Activated naive CD8-positive, alpha-beta T cell (primary cell): ENCODE results near the gene TMEM121B.

Experiments
- H3K27ac Mint-ChIP-seq: one replicate; pipeline ENCODE4 v1.8.0; 2021; ENCODE audit warnings: mixed read lengths
- H3K27me3 Mint-ChIP-seq: one replicate; pipeline ENCODE4 v1.8.0; 2021; ENCODE audit warnings: mixed read lengths
- H3K36me3 Mint-ChIP-seq: one replicate; pipeline ENCODE4 v1.8.0; 2021; ENCODE audit warnings: mixed read lengths
- H3K4me1 Mint-ChIP-seq: one replicate; pipeline ENCODE4 v1.8.0; 2021; ENCODE audit warnings: low read depth, mixed read lengths
- H3K4me3 Mint-ChIP-seq: one replicate; pipeline ENCODE4 v1.8.0; 2021; ENCODE audit warnings: mild to moderate bottlenecking, mixed read lengths
- H3K9me3 Mint-ChIP-seq: one replicate; pipeline ENCODE4 v1.8.0; 2021; ENCODE audit warnings: low read depth, mixed read lengths

The TMEM121B gene

DNA sequence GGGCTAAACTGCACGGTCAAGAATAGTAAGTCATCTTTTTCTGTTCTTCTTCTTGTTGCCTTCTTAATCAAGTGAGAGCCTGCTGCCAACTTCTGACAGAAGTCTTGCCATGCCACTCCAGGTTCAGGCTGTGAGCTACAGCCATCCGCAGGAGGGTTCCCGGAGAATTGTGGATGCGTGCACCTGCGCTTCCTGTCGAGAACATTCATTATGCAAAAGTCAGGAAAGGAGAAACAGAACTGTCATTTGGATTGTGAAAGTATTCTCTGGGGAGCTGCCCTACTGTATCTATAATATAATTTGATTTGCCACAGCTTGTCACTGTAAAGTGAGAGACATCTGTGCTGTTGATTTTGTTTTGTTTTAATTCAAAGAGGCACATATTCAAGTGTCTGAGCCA, 24.1 kb downstream of the TMEM121B start:
- peaks cover 11% of the 10 kb centered on the region for H3K36me3 Mint-ChIP-seq
- peak overlapping the region; percentile 78 for H3K27ac Mint-ChIP-seq
- H3K9me3 Mint-ChIP-seq, result no peaks in the 10 kb centered on the region
- H3K27me3 Mint-ChIP-seq, result no peaks in the 10 kb centered on the region
- peak overlapping the region; percentile 51 for H3K4me3 Mint-ChIP-seq
- peaks cover 92% of the 10 kb centered on the region for H3K4me1 Mint-ChIP-seq

DNA sequence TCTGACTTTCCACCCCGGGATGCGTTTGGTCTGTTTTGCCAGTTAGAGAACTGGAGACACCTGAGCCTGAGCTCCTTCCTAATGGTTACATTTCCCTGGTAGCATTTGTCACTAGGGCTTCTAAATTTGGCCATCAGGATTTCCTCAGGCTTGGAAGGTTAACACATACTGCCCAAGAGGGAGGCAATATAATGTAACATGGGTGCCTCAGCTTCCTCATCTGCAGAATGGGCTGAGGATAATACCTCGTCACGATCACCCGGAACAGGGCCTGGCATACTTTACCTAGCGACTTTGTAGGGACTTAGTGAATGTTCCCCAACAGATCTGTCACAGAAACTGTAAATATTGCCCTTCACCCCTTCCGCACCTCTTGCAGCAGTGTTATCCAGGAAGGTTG, 25.1 kb downstream of the TMEM121B start:
- H3K9me3 Mint-ChIP-seq, result no peaks in the 10 kb centered on the region
- peaks cover 11% of the 10 kb centered on the region for H3K36me3 Mint-ChIP-seq
- no peak overlapping the region for H3K4me3 Mint-ChIP-seq
- H3K27ac Mint-ChIP-seq, result peak overlapping the region; percentile 46
- no peaks in the 10 kb centered on the region for H3K27me3 Mint-ChIP-seq
- H3K4me1 Mint-ChIP-seq, result peaks cover 90% of the 10 kb centered on the region

DNA sequence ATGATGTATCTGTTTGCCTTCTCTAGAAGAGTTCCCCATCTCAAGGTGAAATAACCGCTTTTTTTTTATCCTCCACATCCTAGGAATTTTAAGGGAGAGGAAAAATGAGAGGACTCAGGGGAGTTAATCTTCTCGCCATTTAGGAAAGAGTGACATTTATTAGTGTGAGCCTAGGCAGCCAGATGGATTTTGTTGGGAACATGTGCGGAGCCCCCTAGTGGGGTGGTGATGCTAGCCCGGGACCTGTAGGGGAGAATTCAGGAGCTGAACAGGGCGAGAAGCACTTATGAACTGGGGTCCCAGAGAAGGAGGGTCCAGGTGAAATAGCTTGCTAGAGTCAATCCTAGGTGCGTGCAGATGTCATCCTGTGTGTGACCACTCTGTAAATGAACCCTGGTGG, 25.6 kb downstream of the TMEM121B start:
- no peak overlapping the region for H3K4me3 Mint-ChIP-seq
- H3K9me3 Mint-ChIP-seq, result no peaks in the 10 kb centered on the region

DNA sequence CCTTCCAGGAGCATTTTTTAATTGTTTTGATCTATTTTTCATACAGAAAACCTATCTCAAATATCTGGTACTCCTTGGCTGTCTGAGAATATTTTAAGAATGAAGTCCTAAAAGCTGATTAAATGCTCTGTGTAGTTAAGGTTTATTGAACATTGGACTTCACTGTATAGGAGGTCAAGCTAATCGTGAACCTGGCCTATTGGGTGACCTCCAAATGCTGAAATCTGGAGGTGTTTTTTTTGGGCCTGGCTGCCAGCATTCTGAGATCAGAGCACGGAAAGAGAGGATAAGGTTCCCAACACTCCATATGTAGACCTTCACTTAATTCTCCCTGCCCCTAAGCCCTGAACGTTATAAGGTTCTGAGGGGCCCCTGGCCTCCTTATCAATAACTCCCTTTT, 28.1 kb downstream of the TMEM121B start:
- H3K4me3 Mint-ChIP-seq, result no peak overlapping the region
- peaks cover 4% of the 10 kb centered on the region for H3K36me3 Mint-ChIP-seq
- H3K27ac Mint-ChIP-seq, result peak overlapping the region; percentile 79
- peaks cover 86% of the 10 kb centered on the region for H3K4me1 Mint-ChIP-seq
- H3K9me3 Mint-ChIP-seq, result no peaks in the 10 kb centered on the region
- no peaks in the 10 kb centered on the region for H3K27me3 Mint-ChIP-seq

More for the DNA sequence above, 25.6 kb downstream of the TMEM121B start:
- Mint-ChIP-seq H3K27ac (peak overlapping the region; percentile 17), H3K4me1 (peaks cover 90% of the 10 kb centered on the region), H3K36me3 (peaks cover 8% of the 10 kb centered on the region), H3K27me3 (no peaks in the 10 kb centered on the region)

DNA sequence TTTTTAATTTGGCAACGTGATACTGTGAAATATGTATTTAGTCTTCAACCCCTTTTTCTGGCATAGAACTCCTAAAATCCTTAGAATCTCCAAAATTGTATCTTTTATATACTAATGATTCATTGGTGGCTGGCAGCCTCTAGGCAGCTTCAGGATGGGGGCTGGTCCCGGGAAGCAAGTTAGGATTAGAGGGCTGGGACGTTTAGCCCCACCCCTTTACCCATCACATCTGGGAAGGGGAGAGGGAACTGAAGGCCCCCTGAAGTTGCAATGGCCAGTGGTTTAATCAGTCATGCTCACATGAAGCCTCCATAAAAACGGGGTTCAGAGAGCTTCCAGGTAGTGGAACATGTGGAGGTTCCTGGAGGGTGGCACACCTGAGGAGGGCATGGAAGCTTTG, 29.3 kb downstream of the TMEM121B start:
- H3K4me3 Mint-ChIP-seq, result peak overlapping the region; percentile 38
- peaks cover 4% of the 10 kb centered on the region for H3K36me3 Mint-ChIP-seq
- no peaks in the 10 kb centered on the region for H3K9me3 Mint-ChIP-seq
- H3K27ac Mint-ChIP-seq, result peak overlapping the region; percentile 79
- peaks cover 86% of the 10 kb centered on the region for H3K4me1 Mint-ChIP-seq
- H3K27me3 Mint-ChIP-seq, result no peaks in the 10 kb centered on the region

DNA sequence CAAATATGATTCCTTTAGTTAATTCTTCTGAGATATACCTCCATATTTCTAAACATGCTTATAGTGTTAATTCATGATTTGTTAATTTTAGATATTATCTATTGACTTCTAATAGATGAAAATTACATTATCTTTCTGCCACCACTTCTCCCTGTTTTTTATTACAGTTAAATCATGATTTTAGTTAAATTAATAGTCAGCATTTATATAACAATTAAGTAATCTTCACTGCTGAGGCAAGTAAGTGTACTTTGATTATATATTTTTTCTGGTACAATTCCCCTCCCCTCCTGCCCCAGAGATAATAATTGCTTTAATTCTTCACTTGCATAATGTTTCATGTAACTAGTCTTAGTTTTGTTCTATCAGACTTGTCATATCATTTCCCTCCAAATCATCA, 30.6 kb downstream of the TMEM121B start:
- Mint-ChIP-seq H3K27me3 (no peaks in the 10 kb centered on the region), H3K9me3 (no peaks in the 10 kb centered on the region), H3K4me3 (no peak overlapping the region), H3K27ac (peak overlapping the region; percentile 6), H3K36me3 (peaks cover 4% of the 10 kb centered on the region), H3K4me1 (peaks cover 85% of the 10 kb centered on the region)

DNA sequence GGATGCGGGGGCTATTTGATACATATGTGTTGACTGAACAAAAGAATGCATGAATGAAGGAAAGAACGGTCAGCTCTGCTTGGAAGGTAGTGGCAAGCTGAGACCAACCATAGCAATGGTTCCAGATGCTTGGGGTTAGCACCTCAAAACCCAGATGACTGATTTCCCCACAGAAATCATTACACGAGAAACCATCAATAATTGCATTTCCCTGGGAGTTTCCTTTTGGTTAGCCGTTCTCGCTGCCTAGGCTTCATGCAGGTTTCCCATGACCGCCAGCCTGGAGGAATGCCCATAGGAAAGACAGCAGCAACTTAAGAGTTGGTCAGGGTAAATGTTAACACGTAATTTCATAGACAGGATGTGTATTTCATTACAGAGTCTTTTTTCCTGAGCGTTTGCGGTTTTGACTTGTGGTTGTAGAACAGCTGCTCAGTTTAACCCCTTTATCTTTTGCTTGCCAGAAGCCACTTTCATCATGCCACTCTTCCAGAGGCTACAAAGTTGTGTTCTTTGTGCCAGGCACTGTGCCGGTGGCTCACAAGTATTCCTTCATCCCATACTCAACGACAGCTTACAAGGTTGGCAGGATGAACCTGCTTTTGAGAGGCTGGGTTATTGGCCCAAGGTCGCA, 33.5 kb downstream of the TMEM121B start:
- Mint-ChIP-seq H3K4me3 (peak overlapping the region; percentile 93), H3K27me3 (no peaks in the 10 kb centered on the region), H3K9me3 (no peaks in the 10 kb centered on the region), H3K27ac (peak overlapping the region; percentile 84), H3K4me1 (peaks cover 63% of the 10 kb centered on the region), H3K36me3 (no peaks in the 10 kb centered on the region)

DNA sequence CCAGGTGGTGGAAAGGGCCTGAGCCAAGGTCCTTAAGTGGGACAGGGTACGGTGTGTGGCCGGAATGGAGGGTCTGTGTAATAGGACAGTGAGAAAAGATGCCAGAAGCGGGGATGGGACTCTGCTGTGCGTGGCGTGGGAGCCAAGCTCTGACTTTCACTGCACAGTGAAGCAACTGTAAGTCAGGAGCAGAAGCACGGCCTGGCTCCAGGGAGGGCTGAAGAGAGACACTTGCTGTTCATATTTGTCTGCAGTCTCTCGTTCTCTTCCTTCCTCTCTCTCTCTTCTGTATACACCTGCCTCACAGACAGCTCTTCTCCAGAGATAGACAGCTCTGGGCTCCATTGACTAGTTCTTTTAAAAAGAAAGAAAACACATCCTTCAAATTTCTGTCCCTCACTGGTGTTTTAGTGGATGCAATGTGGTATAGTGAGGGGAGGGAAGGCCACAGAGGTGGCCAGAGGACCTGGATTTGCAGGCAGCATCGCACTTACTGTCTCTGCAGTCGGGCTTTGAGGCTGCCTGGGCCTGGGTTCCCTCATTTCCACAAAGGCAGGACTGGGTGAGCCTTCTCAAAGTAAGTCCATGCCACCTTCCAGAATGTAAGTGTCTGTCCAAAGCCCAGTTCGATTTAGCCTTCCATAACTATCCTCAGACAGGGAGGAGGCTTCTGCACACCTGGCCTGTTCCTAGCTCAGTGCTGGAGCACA, 34.2 kb downstream of the TMEM121B start:
- no peaks in the 10 kb centered on the region for H3K36me3 Mint-ChIP-seq
- H3K27me3 Mint-ChIP-seq, result no peaks in the 10 kb centered on the region
- H3K4me1 Mint-ChIP-seq, result peaks cover 56% of the 10 kb centered on the region
- H3K9me3 Mint-ChIP-seq, result no peaks in the 10 kb centered on the region
- peak overlapping the region; percentile 93 for H3K4me3 Mint-ChIP-seq
- H3K27ac Mint-ChIP-seq, result peak overlapping the region; percentile 84

DNA sequence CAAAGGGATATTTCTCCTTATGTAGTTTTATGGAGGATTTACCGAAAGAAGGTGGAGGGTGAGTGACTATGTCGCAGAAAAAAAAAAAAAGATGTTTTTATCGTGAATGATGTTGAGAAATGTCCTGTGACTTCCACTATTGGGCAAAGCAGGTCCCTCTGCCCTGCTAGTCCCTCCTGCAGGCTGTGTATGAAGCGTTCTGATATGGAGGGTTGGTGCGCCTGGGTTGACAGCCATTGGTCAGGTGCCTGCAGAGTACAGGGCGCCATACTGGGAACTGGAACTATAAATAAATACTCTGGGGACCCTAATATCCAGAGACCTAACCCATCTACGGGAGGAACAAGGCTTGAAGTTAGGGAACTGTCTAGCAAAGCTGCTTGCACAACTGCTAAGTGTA, 34.9 kb downstream of the TMEM121B start:
- H3K36me3 Mint-ChIP-seq, result no peaks in the 10 kb centered on the region
- H3K27me3 Mint-ChIP-seq, result no peaks in the 10 kb centered on the region
- peak overlapping the region; percentile 91 for H3K27ac Mint-ChIP-seq
- no peaks in the 10 kb centered on the region for H3K9me3 Mint-ChIP-seq
- H3K4me3 Mint-ChIP-seq, result peak overlapping the region; percentile 93
- peaks cover 51% of the 10 kb centered on the region for H3K4me1 Mint-ChIP-seq

DNA sequence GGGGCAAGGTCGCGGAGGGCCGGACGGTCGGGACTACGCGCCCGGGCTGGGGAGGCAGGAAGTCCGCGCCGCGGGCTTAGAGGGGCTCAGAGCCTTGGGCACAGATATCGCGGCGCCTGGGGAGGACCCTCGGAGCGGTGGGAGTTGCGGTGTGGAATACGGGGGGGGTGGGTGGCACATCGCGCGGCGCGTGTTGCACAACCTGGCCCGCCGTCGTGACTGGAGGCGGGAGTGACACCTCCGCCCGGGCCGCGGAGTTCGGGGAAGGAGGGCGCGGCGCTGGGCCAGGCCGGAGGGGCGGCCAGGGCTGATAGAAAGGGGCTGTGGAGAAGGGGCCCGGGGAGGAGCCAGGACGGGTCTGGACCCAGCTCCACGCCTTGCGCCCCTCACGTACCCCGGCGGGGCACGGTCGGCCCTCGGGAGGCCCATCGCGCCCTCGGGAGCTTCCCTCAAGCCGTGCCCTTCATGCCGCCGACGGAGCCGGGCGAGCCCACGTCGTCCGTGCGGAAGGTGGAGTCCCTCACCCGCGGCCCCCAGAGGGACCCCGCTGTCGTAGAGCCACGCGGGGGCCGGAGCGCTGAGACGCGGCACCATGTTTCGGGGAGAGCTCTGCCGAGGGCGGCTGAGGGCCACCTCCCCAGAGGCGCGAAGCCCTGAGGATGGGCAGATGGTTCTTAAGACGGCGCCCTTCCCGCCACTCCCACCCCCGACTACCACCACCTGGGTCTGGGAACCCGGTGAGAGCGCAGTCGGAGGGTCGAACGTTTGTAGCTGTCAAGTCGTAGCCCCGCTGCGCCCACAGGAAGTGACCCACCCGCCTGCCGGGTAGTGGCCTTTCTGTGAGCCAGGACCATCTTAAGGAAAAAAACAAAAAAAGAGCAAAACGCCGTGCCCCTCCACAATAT, 35.6 kb downstream of the TMEM121B start:
- Mint-ChIP-seq H3K27me3 (no peaks in the 10 kb centered on the region), H3K27ac (peak overlapping the region; percentile 91), H3K4me1 (peaks cover 43% of the 10 kb centered on the region), H3K4me3 (peak overlapping the region; percentile 93), H3K9me3 (no peaks in the 10 kb centered on the region), H3K36me3 (no peaks in the 10 kb centered on the region)

DNA sequence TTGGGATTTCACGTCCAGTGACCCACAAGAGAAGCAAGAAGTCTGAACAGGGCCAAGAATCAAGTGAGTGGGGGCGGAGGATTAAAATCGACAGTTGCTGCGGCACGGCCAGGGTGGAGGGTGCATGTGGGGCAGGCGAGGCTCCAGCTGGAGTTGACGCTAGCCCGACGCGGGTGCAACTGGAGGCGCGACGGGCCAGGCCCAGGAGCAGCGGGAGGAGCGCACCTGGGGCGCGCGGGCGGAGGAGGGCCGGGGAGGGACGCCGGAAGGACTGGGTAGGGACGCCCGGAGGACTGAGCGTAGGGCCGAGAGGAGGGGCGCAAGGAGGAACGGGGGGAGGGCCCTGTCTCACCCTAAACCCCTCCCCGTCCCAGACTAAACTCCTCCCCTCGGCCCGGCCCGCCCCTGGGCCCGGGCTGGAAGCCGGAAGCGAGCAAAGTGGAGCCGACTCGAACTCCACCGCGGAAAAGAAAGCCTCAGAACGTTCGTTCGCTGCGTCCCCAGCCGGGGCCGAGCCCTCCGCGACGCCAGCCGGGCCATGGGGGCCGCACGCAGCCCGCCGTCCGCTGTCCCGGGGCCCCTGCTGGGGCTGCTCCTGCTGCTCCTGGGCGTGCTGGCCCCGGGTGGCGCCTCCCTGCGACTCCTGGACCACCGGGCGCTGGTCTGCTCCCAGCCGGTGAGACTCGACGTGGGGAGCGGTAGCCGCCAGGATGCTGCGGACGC, 36.4 kb downstream of the TMEM121B start, which contains the start of gene IL17RA:
IL17RA (plus strand) TSS at position 447 of the 723 bp plus-strand sequence; CDS start at position 539, 92 bp downstream.
- H3K36me3 Mint-ChIP-seq, result no peaks in the 10 kb centered on the region
- no peaks in the 10 kb centered on the region for H3K9me3 Mint-ChIP-seq
- peaks cover 39% of the 10 kb centered on the region for H3K4me1 Mint-ChIP-seq
- H3K4me3 Mint-ChIP-seq, result peak within 1 kb of the TSS; percentile 93
- H3K27me3 Mint-ChIP-seq, result no peaks in the 10 kb centered on the region
- peak within 1 kb of the TSS; percentile 91 for H3K27ac Mint-ChIP-seq

DNA sequence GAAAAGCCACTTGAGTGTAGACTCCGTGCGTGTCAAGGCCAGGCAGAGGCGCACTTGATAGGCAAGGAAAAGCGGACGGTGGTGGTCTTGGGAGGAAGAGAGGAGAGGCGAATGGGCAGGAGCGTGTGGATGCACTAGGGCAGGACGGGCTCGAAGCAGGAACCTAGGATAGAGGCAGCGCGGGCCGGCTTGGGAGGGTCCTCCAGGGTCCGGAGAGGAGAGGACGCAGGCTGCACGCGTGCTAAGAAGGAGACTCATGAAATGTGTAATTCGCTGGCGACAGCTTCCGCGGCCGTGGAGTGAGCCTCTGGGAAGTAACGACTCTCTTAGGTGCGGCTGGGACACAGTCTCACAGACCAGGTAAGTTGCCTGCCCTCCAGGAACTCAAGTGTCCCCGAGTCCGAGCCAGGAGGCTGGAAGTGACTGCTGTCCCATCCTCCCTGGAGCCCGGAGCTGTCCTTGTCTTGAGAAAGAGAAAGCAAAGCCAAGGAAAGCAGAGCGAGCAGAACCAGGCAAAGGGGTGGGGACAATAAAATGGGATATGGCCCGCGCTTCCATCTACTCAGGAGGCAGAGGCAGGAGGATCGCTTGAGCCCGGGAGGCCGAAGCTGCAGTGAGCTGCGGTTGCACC, 37.2 kb downstream of the TMEM121B start:
- H3K9me3 Mint-ChIP-seq, result no peaks in the 10 kb centered on the region
- H3K27me3 Mint-ChIP-seq, result no peaks in the 10 kb centered on the region
- peak overlapping the region; percentile 87 for H3K4me3 Mint-ChIP-seq
- peaks cover 31% of the 10 kb centered on the region for H3K4me1 Mint-ChIP-seq
- peak overlapping the region; percentile 81 for H3K27ac Mint-ChIP-seq
- no peaks in the 10 kb centered on the region for H3K36me3 Mint-ChIP-seq

DNA sequence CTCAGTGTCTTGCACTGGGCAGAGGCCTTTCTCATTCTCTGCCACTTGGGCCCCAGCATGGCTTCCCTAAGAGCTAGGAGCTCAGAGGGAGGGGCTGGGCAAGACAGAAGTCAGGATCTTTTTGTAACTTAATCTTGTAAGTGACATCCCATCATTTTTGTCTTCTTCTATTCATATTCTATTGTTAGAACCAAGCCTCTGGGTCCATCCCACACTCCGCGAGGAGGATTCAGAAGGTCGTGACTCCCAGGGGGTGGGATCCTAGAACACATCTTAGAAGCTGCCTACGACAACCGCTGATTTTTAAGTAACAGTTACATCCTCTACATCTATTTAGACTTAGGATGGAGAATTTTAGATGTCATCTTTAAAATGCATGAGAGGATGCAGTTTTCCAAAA, 37.9 kb downstream of the TMEM121B start:
- Mint-ChIP-seq H3K27me3 (no peaks in the 10 kb centered on the region), H3K27ac (peak overlapping the region; percentile 35), H3K4me1 (peaks cover 28% of the 10 kb centered on the region), H3K36me3 (no peaks in the 10 kb centered on the region), H3K4me3 (peak overlapping the region; percentile 87), H3K9me3 (no peaks in the 10 kb centered on the region)

DNA sequence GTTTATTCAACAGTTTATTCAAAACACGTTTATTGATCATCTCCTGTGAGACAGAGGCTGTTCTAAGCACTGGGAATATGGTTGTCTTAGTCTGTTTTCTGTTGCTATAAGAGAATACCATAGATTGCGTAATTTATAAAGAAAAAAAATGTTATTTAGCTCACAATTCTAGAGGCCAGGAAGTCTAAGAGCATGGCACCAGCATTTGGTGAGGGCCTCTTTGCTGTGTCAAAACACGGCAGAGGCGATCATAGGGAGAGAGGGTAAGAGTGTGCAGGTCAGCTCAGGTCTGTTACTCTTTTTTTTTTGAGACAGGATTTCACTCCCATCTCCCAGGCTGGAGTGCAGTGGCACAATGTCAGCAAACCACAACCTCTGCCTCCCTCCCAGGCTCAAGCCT, 41.6 kb downstream of the TMEM121B start:
- no peaks in the 10 kb centered on the region for H3K27me3 Mint-ChIP-seq
- H3K9me3 Mint-ChIP-seq, result no peaks in the 10 kb centered on the region
- H3K4me3 Mint-ChIP-seq, result no peak overlapping the region
- H3K27ac Mint-ChIP-seq, result no peak overlapping the region
- no peaks in the 10 kb centered on the region for H3K36me3 Mint-ChIP-seq
- H3K4me1 Mint-ChIP-seq, result peaks cover 21% of the 10 kb centered on the region
